A549 (cell line): ENCODE data around the gene GTF2H1. TPM values are rescaled to one million over a fixed set of nuclear protein-coding genes. Genes with fewer than 3 reads are reported as not detected.

ENCODE experiments used
- ATAC-seq, 2 experiments: fragments of 200-7000 bp in 1 of 2; fragments of >200 bp in 1 of 2; cut with Nextera tagmentation in 1 of 2; cut with Tn5 transposase in 1 of 2; 3 replicates each; pipeline versions ENCODE4 v1.8.0 to v1.9.1; 2018 to 2020; ENCODE audit warnings: mild to moderate bottlenecking in 1 of 2, moderate library complexity in 1 of 2
- CTCF ChIA-PET: fragments of 300-600 bp; sonication (Branson Sonifier 250); formaldehyde crosslinking; extraction: SDS; loops from one replicate; lab custom pipeline; 2021; ENCODE audit warnings: antibody characterized with exemption, inconsistent platforms; lab: Yijun Ruan, JAX
- POLR2A ChIA-PET: fragments of 350-600 bp; formaldehyde crosslinking; extraction: SDS; loops from one replicate; lab custom pipeline; 2021; ENCODE audit warnings: antibody characterized with exemption, inconsistent platforms; lab: Yijun Ruan, JAX
- DNase-seq, 2 experiments: peaks; one replicate each; pipeline versions ENCODE4 v3.0.0 to v3.0.0-alpha.2; 2011 to 2016; ENCODE audit warnings: low read depth in 1 of 2, low spot score in 1 of 2
- FAIRE-seq: peaks from 2 replicates; lab custom pipeline; 2011; peaks lifted over from hg19 to GRCh38; lab: Jason Lieb, UNC
- H3K27ac ChIP-seq, 2 experiments: fragments of >200 bp; sonication (Bioruptor Twin); formaldehyde crosslinking; 3 replicates each; pipeline ENCODE4 v1.5.1; 2016 to 2017
- H3K4me1 ChIP-seq: fragments of >200 bp; sonication (Bioruptor Twin); formaldehyde crosslinking; 3 replicates; pipeline ENCODE4 v1.6.1; 2016
- H3K4me2 ChIP-seq: fragments of >200 bp; sonication (Bioruptor Twin); formaldehyde crosslinking; 3 replicates; pipeline ENCODE4 v1.6.1; 2016
- H3K4me3 ChIP-seq: fragments of >200 bp; sonication (Bioruptor Twin); formaldehyde crosslinking; 3 replicates; pipeline ENCODE4 v1.5.1; 2016
- H3K9me3 ChIP-seq: fragments of >200 bp; sonication (Bioruptor Twin); formaldehyde crosslinking; 3 replicates; pipeline ENCODE4 v1.6.1; 2016
- CBX2 ChIP-seq: fragments of 200-600 bp; sonication (generic); IDR thresholded peaks from 2 replicates; pipeline ENCODE4 v1.6.1; 2016; ENCODE audit warnings: low read depth, mild to moderate bottlenecking, borderline replicate concordance
- CBX8 ChIP-seq: fragments of 200-600 bp; sonication (generic); IDR thresholded peaks from 2 replicates; pipeline ENCODE4 v1.6.1; 2016
- CEBPB ChIP-seq, 2 experiments: fragments of >200 bp in 1 of 2; sonication (Bioruptor Twin) in 1 of 2; formaldehyde crosslinking in 1 of 2; IDR thresholded peaks; 2 replicates each; pipeline ENCODE4 v1.6.1; 2012 to 2016
- CHD4 ChIP-seq: fragments of 200-600 bp; sonication (generic); IDR thresholded peaks from 2 replicates; pipeline ENCODE4 v1.6.1; 2016; ENCODE audit warnings: antibody characterized with exemption, mild to moderate bottlenecking, borderline replicate concordance
- FOSB ChIP-seq: fragments of 250-450 bp; sonication (Bioruptor Pico); IDR thresholded peaks from 2 replicates; pipeline ENCODE4 v1.5.0; 2020; ENCODE audit warnings: mild to moderate bottlenecking, moderate library complexity
- FOSL2 ChIP-seq, 2 experiments: fragments of 450-650 bp in 1 of 2; fragments of >200 bp in 1 of 2; sonication (Bioruptor Twin) in 1 of 2; formaldehyde crosslinking; IDR thresholded peaks; 2 replicates each; pipeline versions ENCODE4 v1.5.0 to v1.6.1; 2016 to 2020; ENCODE audit warnings: mild to moderate bottlenecking in 1 of 2, moderate library complexity in 1 of 2
- FOXS1 ChIP-seq: fragments of 250-450 bp; sonication (Bioruptor Pico); IDR thresholded peaks from 2 replicates; pipeline ENCODE4 v1.5.0; 2020; ENCODE audit warnings: mild to moderate bottlenecking, moderate library complexity
- HDAC2 ChIP-seq: fragments of 200-600 bp; sonication (generic); IDR thresholded peaks from 2 replicates; pipeline ENCODE4 v1.6.1; 2016
- HEYL ChIP-seq: fragments of 250-450 bp; sonication (Bioruptor Pico); IDR thresholded peaks from 2 replicates; pipeline ENCODE4 v1.8.0; 2021; ENCODE audit warnings: mild to moderate bottlenecking, moderate library complexity
- HOXA7 ChIP-seq: fragments of 250-450 bp; sonication (Bioruptor Pico); IDR thresholded peaks from 2 replicates; pipeline ENCODE4 v1.5.0; 2020; ENCODE audit warnings: mild to moderate bottlenecking, moderate library complexity
- HOXB13 ChIP-seq: fragments of 250-450 bp; sonication (Bioruptor Pico); IDR thresholded peaks from 2 replicates; pipeline ENCODE4 v1.5.0; 2020; ENCODE audit warnings: low read depth, mild to moderate bottlenecking, moderate library complexity
- MAFK ChIP-seq: fragments of 450-650 bp; IDR thresholded peaks from 2 replicates; pipeline ENCODE4 v1.6.1; 2014; ENCODE audit not compliant: partially characterized antibody
- MAZ ChIP-seq: fragments of 150-350 bp; IDR thresholded peaks from 2 replicates; pipeline ENCODE4 v1.6.1; 2014; ENCODE audit warnings: antibody characterized with exemption, low read depth, low read length, borderline replicate concordance
- MYC ChIP-seq: IDR thresholded peaks from 2 replicates; pipeline ENCODE4 v1.6.1; 2012; ENCODE audit warnings: mild to moderate bottlenecking, inconsistent platforms, low read length, improper control_type of control experiment, borderline replicate concordance
- NFE2L2 ChIP-seq: fragments of 150-350 bp; conservative IDR thresholded peaks from 2 replicates; pipeline ENCODE4 v1.6.1; 2014; ENCODE audit warnings: low read length
- NPAS2 ChIP-seq: fragments of 250-450 bp; sonication (Bioruptor Pico); IDR thresholded peaks from 2 replicates; pipeline ENCODE4 v1.8.0; 2022; ENCODE audit warnings: mild to moderate bottlenecking, moderate library complexity, borderline replicate concordance
- PHF8 ChIP-seq: fragments of 200-600 bp; sonication (generic); IDR thresholded peaks from 2 replicates; pipeline ENCODE4 v1.6.1; 2016; ENCODE audit warnings: low read depth, mild to moderate bottlenecking, antibody characterized with exemption, moderate library complexity, borderline replicate concordance
- POLR2AphosphoS2 ChIP-seq: conservative IDR thresholded peaks from 2 replicates; pipeline ENCODE4 v1.6.1; 2012; ENCODE audit warnings: low read length, improper control_type of control experiment, inconsistent platforms
- RARB ChIP-seq: fragments of 250-450 bp; sonication (Bioruptor Pico); IDR thresholded peaks from 2 replicates; pipeline ENCODE4 v1.8.0; 2021; ENCODE audit warnings: mild to moderate bottlenecking, moderate library complexity
- RFX5 ChIP-seq: fragments of 450-650 bp; IDR thresholded peaks from 2 replicates; pipeline ENCODE4 v1.7.1; 2014; ENCODE audit warnings: antibody characterized with exemption, mild to moderate bottlenecking, moderate library complexity
- RNF2 ChIP-seq: fragments of 200-600 bp; sonication (generic); IDR thresholded peaks from 2 replicates; pipeline ENCODE4 v1.6.1; 2016; ENCODE audit warnings: low read depth, mild to moderate bottlenecking, antibody characterized with exemption, moderate library complexity, borderline replicate concordance
- SMC3 ChIP-seq: fragments of >200 bp; sonication (Bioruptor Twin); formaldehyde crosslinking; IDR thresholded peaks from 3 replicates; pipeline ENCODE4 v1.6.1; 2018; ENCODE audit warnings: inconsistent platforms
- ZFP36 ChIP-seq: fragments of 450-650 bp; IDR thresholded peaks from 2 replicates; pipeline ENCODE4 v1.6.1; 2014; ENCODE audit warnings: borderline replicate concordance; ENCODE audit not compliant: partially characterized antibody
- ZNF302 ChIP-seq: fragments of 250-450 bp; sonication (Bioruptor Pico); IDR thresholded peaks from 2 replicates; pipeline ENCODE4 v1.9.0; 2021; ENCODE audit warnings: inconsistent platforms, mild to moderate bottlenecking, moderate library complexity
- WGBS: methylation state at CpG from one replicate; pipeline ENCODE4 v1.1.6; 2017; ENCODE audit errors: missing lambda C conversion rate; 5-methylcytosine and 5-hydroxymethylcytosine counted together
- polyA plus RNA-seq, 4 experiments: library from polyadenylated mRNA; depleted of rRNA in 3 of 4; stranded (reverse); fragments of >200 nt; fragmentation: RNase III in 1 of 4; extraction: RNeasy Plus Mini Kit Qiagen cat#74134 plus additional on column Dnase treatment in 1 of 4; gene quantifications; 2 replicates in 3 of 4; 3 replicates in 1 of 4; pipeline ENCODE4 v1.2.3, GENCODE V29; 2011 to 2017
- TF ChIP-seq, protein P1 (sequence below): fragments of >200 bp; sonication (Bioruptor Twin); formaldehyde crosslinking; IDR thresholded peaks from 3 replicates; pipeline ENCODE4 v1.6.1; 2016
- TF ChIP-seq, protein P2 (sequence below): IDR thresholded peaks from 2 replicates; pipeline ENCODE4 v1.6.1; 2012
- TF ChIP-seq, protein P3 (sequence below): IDR thresholded peaks from 2 replicates; pipeline ENCODE4 v1.6.1; 2012; ENCODE audit warnings: low read depth, borderline replicate concordance
- TF ChIP-seq, protein P4 (sequence below): fragments of 250-450 bp; sonication (Bioruptor Pico); IDR thresholded peaks from 2 replicates; pipeline ENCODE4 v1.5.0; 2020; ENCODE audit warnings: low read depth, mild to moderate bottlenecking, moderate library complexity
- TF ChIP-seq, protein P5 (sequence below): IDR thresholded peaks from 2 replicates; pipeline ENCODE4 v1.6.1; 2012

GTF2H1 gene
- polyA plus RNA-seq, 2 of the 4 experiments (the other 2 are of a cell fraction): 38.8 to 56.0 TPM

DNA sequence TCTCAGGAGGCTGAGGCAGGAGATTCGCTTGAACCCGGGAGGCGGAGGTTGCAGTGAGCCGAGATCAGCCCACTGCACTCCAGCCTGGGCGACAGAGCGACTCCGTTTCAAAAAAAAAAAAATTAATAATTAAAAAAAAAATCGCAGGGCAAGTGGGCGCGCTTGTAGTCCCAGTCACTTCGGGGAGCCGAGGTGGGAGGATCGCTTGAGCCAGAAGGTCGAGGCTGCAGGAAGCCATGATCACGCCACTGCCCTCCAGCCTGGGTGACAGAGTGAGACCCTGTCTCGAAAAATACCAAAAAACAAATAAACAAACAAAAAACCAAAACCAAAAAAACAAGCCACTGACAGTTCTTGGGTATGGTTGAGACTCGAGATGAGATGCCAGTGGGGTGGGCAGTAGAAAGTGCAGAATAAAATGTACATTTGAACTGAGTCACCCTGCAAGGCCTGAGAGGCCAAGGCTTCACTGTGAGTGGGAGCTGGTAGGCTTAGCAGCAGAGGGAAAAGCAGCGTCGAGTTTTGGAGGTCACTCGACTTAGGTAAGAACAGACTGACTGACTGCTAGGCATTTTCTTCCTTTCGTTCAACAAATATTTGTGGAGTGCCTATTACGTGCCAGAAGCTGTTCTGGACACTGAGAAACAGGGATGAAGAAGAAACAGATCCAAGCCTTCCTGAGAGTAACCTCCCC is 71.4 kb downstream of the GTF2H1 start:
- ChIA-PET POLR2A (interaction anchor here (0.6 to 4.9 kb wide), 22 partner anchors 10 to 465 kb away, joined by 3 to 170 read pairs (median 4); partner anchors contain the start of genes GTF2H1, HPS5, TSG101 and UEVLD), CTCF (interaction anchor here (4.2 kb wide), 1 partner anchor 10 kb away, joined by 18 read pairs; no protein-coding TSS in a partner anchor)
- DNase-seq (peak in 1 of 2 experiments; percentile 24), FAIRE-seq (no peak)
- H3K27ac ChIP-seq: peak overlapping the region; percentile 95 to 97
- no peaks in the 10 kb centered on the region for H3K9me3 ChIP-seq
- peak overlapping the region; percentile 90 for H3K4me2 ChIP-seq
- 62% methylated on average over 22 of the region's 22 CpGs for WGBS
- peak overlapping the region; percentile 97; the same call in 2 of the 3 replicates for H3K4me3 ChIP-seq
- no peak for TF ChIP-seq CBX2
- TF ChIP-seq FOSL2 (IDR thresholded peaks at IDR 0.05): no peak
- TF ChIP-seq FOSL2 (CRISPR knock-in tag; IDR thresholded peaks at IDR 0.05): peak; percentile 19; the same call in 1 of the 2 replicates
- TF ChIP-seq HOXB13 (CRISPR knock-in tag): peak; percentile 86
- no peak for TF ChIP-seq MYC
- peak; percentile 69; the same call in 1 of the 2 replicates for TF ChIP-seq ZNF302
- TF ChIP-seq FOSB (CRISPR knock-in tag): no peak
- TF ChIP-seq, protein P1, sequence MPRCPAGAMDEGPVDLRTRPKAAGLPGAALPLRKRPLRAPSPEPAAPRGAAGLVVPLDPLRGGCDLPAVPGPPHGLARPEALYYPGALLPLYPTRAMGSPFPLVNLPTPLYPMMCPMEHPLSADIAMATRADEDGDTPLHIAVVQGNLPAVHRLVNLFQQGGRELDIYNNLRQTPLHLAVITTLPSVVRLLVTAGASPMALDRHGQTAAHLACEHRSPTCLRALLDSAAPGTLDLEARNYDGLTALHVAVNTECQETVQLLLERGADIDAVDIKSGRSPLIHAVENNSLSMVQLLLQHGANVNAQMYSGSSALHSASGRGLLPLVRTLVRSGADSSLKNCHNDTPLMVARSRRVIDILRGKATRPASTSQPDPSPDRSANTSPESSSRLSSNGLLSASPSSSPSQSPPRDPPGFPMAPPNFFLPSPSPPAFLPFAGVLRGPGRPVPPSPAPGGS: no peak
- no peak for TF ChIP-seq NPAS2 (CRISPR knock-in tag)
- TF ChIP-seq, all 56 proteins: peak for 3
- H3K4me1 ChIP-seq: peaks cover 68% of the 10 kb centered on the region
- peak; percentile 31 to 45 for ATAC-seq

DNA sequence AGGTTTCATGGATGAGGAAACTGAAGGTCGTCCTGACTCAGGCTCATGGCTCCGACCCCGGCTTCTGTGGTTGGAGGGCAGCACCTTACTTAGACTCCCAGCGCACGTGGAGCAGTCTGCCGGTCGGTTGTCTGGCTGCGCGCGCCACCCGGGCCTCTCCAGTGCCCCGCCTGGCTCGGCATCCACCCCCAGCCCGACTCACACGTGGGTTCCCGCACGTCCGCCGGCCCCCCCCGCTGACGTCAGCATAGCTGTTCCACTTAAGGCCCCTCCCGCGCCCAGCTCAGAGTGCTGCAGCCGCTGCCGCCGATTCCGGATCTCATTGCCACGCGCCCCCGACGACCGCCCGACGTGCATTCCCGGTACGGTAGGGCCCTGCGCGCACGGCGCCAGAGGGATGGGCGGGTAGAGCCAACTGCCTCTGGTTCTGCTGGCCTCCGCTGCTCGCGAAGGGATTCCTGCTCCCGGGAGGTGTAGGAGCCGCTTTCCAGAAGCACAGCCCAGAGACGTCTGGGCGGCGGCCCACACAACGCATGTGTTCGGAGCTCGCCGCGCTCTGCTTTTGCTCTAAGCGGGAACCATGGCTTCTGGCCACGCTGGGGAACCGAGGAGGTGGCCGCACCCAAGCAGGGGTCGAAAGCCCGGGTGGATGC is 72.0 kb downstream of the GTF2H1 start, which contains the start of gene LDHA:
LDHA (plus strand) TSS at position 289 of the 653 bp plus-strand sequence. CDS start 2,280 bp downstream, outside the sequence.
- H3K4me1 ChIP-seq: peaks cover 71% of the 10 kb centered on the region
- H3K27ac ChIP-seq: peak within 1 kb of the TSS; percentile 95 to 97
- peak; percentile 96 to 99 for DNase-seq
- H3K9me3 ChIP-seq: no peaks in the 10 kb centered on the region
- peak within 1 kb of the TSS; percentile 90 for H3K4me2 ChIP-seq
- peak; percentile 82 to 89 for ATAC-seq
- POLR2A ChIA-PET: interaction anchor here (0.6 to 4.9 kb wide), 22 partner anchors 10 to 465 kb away, joined by 3 to 170 read pairs (median 4); partner anchors contain the start of genes GTF2H1, HPS5, TSG101 and UEVLD
- CTCF ChIA-PET: interaction anchor here (1.2 to 4.2 kb wide), 2 partner anchors 10 to 14 kb away, joined by 4 to 18 read pairs; no protein-coding TSS in a partner anchor
- H3K4me3 ChIP-seq: peak within 1 kb of the TSS; percentile 97
- FAIRE-seq: no peak
- WGBS: 0% methylated on average over 9 of the region's 60 CpGs
- TF ChIP-seq NFE2L2: no peak
- no peak for TF ChIP-seq CBX8
- TF ChIP-seq ZFP36: no peak
- no peak for TF ChIP-seq CEBPB (IDR thresholded peaks at IDR 0.05)
- TF ChIP-seq MAFK: peak; percentile 95
- TF ChIP-seq CHD4: no peak
- no peak for TF ChIP-seq HDAC2
- TF ChIP-seq MAZ: peak; percentile 82; the same call in 1 of the 2 replicates
- TF ChIP-seq HOXA7: no peak
- no peak for TF ChIP-seq HOXB13 (CRISPR knock-in tag)
- TF ChIP-seq, protein P2, sequence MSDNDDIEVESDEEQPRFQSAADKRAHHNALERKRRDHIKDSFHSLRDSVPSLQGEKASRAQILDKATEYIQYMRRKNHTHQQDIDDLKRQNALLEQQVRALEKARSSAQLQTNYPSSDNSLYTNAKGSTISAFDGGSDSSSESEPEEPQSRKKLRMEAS: peak; percentile 100
- no peak for TF ChIP-seq RFX5
- peak; percentile 38; the same call in 1 of the 3 replicates for TF ChIP-seq SMC3
- TF ChIP-seq, protein P3, sequence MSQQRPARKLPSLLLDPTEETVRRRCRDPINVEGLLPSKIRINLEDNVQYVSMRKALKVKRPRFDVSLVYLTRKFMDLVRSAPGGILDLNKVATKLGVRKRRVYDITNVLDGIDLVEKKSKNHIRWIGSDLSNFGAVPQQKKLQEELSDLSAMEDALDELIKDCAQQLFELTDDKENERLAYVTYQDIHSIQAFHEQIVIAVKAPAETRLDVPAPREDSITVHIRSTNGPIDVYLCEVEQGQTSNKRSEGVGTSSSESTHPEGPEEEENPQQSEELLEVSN: peak; percentile 97
- no peak for TF ChIP-seq RNF2
- TF ChIP-seq FOXS1: no peak
- no peak for TF ChIP-seq HEYL (CRISPR knock-in tag)
- TF ChIP-seq PHF8: peak; percentile 99
- TF ChIP-seq, protein P4, sequence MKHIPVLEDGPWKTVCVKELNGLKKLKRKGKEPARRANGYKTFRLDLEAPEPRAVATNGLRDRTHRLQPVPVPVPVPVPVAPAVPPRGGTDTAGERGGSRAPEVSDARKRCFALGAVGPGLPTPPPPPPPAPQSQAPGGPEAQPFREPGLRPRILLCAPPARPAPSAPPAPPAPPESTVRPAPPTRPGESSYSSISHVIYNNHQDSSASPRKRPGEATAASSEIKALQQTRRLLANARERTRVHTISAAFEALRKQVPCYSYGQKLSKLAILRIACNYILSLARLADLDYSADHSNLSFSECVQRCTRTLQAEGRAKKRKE (CRISPR knock-in tag): peak; percentile 88; the same call in 1 of the 2 replicates
- TF ChIP-seq, protein P1: peak; percentile 98; the same call in 2 of the 3 replicates
- TF ChIP-seq RARB (CRISPR knock-in tag): 0 out of 2 replicates have a peak, but pooled peaks have one; percentile 33
- TF ChIP-seq, protein P5, sequence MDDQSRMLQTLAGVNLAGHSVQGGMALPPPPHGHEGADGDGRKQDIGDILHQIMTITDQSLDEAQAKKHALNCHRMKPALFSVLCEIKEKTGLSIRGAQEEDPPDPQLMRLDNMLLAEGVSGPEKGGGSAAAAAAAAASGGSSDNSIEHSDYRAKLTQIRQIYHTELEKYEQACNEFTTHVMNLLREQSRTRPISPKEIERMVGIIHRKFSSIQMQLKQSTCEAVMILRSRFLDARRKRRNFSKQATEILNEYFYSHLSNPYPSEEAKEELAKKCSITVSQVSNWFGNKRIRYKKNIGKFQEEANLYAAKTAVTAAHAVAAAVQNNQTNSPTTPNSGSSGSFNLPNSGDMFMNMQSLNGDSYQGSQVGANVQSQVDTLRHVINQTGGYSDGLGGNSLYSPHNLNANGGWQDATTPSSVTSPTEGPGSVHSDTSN: peak; percentile 78
- no peak for TF ChIP-seq POLR2AphosphoS2
